H1 (cell line): Measurements from ENCODE around the gene MYPOP. TPM values are rescaled to one million over a fixed set of nuclear protein-coding genes. Genes with fewer than 3 reads are reported as not detected.

Experiments
- CTCF ChIA-PET: fragments of 300-600 bp; sonication (Branson Sonifier 250); formaldehyde crosslinking; loops from one replicate; lab custom pipeline; 2021; ENCODE audit not compliant: partially characterized antibody; lab: Charles Lee
- POLR2A ChIA-PET: fragments of 300-600 bp; sonication (Branson Sonifier 250); formaldehyde crosslinking; loops from one replicate; lab custom pipeline; 2021; ENCODE audit warnings: inconsistent platforms; ENCODE audit not compliant: partially characterized antibody; lab: Charles Lee
- DNase-seq, 2 experiments: peaks; one replicate each; pipeline versions ENCODE4 v3.0.0 to v3.0.0-alpha.2; 2010 to 2022; ENCODE audit warnings: low spot score in 2 of 2, low read depth in 1 of 2, mixed read lengths in 1 of 2
- FAIRE-seq: peaks from 2 replicates; lab custom pipeline; 2011; peaks lifted over from hg19 to GRCh38; lab: Jason Lieb, UNC
- H2AFZ ChIP-seq: 2 replicates; pipeline ENCODE4 v1.8.1; 2012; ENCODE audit warnings: low read length, inconsistent platforms
- H2AK5ac ChIP-seq: 2 replicates; pipeline ENCODE4 v1.6.1; 2013; ENCODE audit warnings: low read depth, low read length
- H2BK120ac ChIP-seq: replicated peaks from 2 replicates; pipeline ENCODE3; 2013; ENCODE audit warnings: low read depth, low read length, inconsistent platforms
- H2BK12ac ChIP-seq: 2 replicates; pipeline ENCODE4 v1.6.1; 2013; ENCODE audit warnings: low read depth, low read length
- H2BK15ac ChIP-seq: 2 replicates; pipeline ENCODE4 v1.6.1; 2013; ENCODE audit warnings: low read length
- H2BK20ac ChIP-seq: 2 replicates; pipeline ENCODE4 v1.6.1; 2013; ENCODE audit warnings: low read length
- H2BK5ac ChIP-seq: 2 replicates; pipeline ENCODE4 v1.6.1; 2013; ENCODE audit warnings: low read depth, low read length
- H3K14ac ChIP-seq: 2 replicates; pipeline ENCODE4 v1.6.1; 2013; ENCODE audit warnings: inconsistent platforms; ENCODE audit not compliant: insufficient read length
- H3K18ac ChIP-seq: 2 replicates; pipeline ENCODE4 v1.6.1; 2013; ENCODE audit warnings: low read length; ENCODE audit errors: extremely low read depth
- H3K23ac ChIP-seq: 2 replicates; pipeline ENCODE4 v1.6.1; 2013; ENCODE audit warnings: inconsistent platforms; ENCODE audit not compliant: insufficient read length
- H3K23me2 ChIP-seq: 2 replicates; pipeline ENCODE4 v1.6.1; 2013; ENCODE audit warnings: low read depth, low read length
- H3K27ac ChIP-seq: 2 replicates; pipeline ENCODE4 v1.6.1; 2011; ENCODE audit warnings: low read depth, low read length, inconsistent platforms
- H3K27me3 ChIP-seq, 4 experiments: replicated peaks in 1 of 4; 1 replicate in 1 of 4; 2 replicates in 3 of 4; pipeline versions ENCODE4 v1.6.1 to v1.8.1; 2011 to 2013; ENCODE audit warnings: low read length in 3 of 4, mild to moderate bottlenecking in 3 of 4, inconsistent platforms in 2 of 4, mixed read lengths in 2 of 4, moderate library complexity in 1 of 4; ENCODE audit not compliant: control insufficient read depth in 3 of 4, insufficient read depth in 3 of 4; ENCODE audit errors: extremely low read depth in 1 of 4
- H3K36me3 ChIP-seq, 4 experiments: 2 replicates each; pipeline versions ENCODE4 v1.6.1 to v1.8.1; 2011 to 2013; ENCODE audit warnings: mild to moderate bottlenecking in 4 of 4, low read length in 3 of 4, moderate library complexity in 2 of 4, control low read depth in 1 of 4, inconsistent platforms in 1 of 4; ENCODE audit not compliant: insufficient read depth in 4 of 4, control insufficient read depth in 2 of 4
- H3K4ac ChIP-seq: replicated peaks from 2 replicates; pipeline ENCODE3; 2013; ENCODE audit warnings: low read length, low read depth, mixed read lengths, inconsistent platforms; ENCODE audit not compliant: insufficient read length
- H3K4me1 ChIP-seq, 4 experiments: replicated peaks in 1 of 4; 1 replicate in 1 of 4; 2 replicates in 3 of 4; pipeline versions ENCODE4 v1.6.1 to v1.8.1; 2011 to 2013; ENCODE audit warnings: low read length in 3 of 4, inconsistent platforms in 2 of 4, mixed read lengths in 1 of 4; ENCODE audit not compliant: insufficient read depth in 4 of 4, control insufficient read depth in 3 of 4
- H3K4me2 ChIP-seq, 2 experiments: 2 replicates each; pipeline versions ENCODE4 v1.6.1 to v1.8.1; 2011 to 2013; ENCODE audit warnings: low read depth in 2 of 2, low read length in 2 of 2, control low read depth in 1 of 2, inconsistent platforms in 1 of 2, mild to moderate bottlenecking in 1 of 2; ENCODE audit not compliant: insufficient read depth in 1 of 2
- H3K4me3 ChIP-seq, 4 experiments: fragments of 200-600, 300-600 bp in 1 of 4; sonication (generic), shearing (Covaris generic), sonication (Bioruptor Twin) in 1 of 4; 2 replicates each; pipeline versions ENCODE4 v1.5.1 to v1.8.1; 2011 to 2016; ENCODE audit warnings: low read length in 4 of 4, low read depth in 3 of 4, control low read depth in 2 of 4, inconsistent platforms in 2 of 4, mild to moderate bottlenecking in 2 of 4, mixed read lengths in 1 of 4, moderate library complexity in 1 of 4; ENCODE audit not compliant: insufficient read depth in 2 of 4; ENCODE audit errors: extremely low read depth in 1 of 4
- H3K56ac ChIP-seq: replicated peaks from 2 replicates; pipeline ENCODE3; 2013; ENCODE audit warnings: low read depth, mild to moderate bottlenecking, mixed read lengths, low read length, inconsistent platforms; ENCODE audit not compliant: insufficient read length
- H3K79me1 ChIP-seq: 2 replicates; pipeline ENCODE4 v1.6.1; 2013; ENCODE audit warnings: low read depth, low read length, control low read depth
- H3K79me2 ChIP-seq, 2 experiments: 2 replicates each; pipeline versions ENCODE4 v1.6.1 to v1.8.1; 2012 to 2013; ENCODE audit warnings: low read length in 2 of 2, mild to moderate bottlenecking in 2 of 2, inconsistent platforms in 1 of 2; ENCODE audit not compliant: insufficient read depth in 2 of 2, control insufficient read depth in 1 of 2
- H3K9ac ChIP-seq, 4 experiments: replicated peaks in 1 of 4; 1 replicate in 1 of 4; 2 replicates in 3 of 4; pipeline versions ENCODE4 v1.6.1 to v1.8.1; 2011 to 2013; ENCODE audit warnings: low read depth in 3 of 4, low read length in 3 of 4, control low read depth in 2 of 4, mild to moderate bottlenecking in 2 of 4, moderate library complexity in 2 of 4, inconsistent platforms in 1 of 4; ENCODE audit errors: extremely low read depth in 1 of 4
- H3K9me3 ChIP-seq, 2 experiments: 2 replicates each; pipeline versions ENCODE4 v1.6.1 to v1.8.1; 2012 to 2013; ENCODE audit warnings: mild to moderate bottlenecking in 2 of 2, moderate library complexity in 2 of 2, control low read depth in 1 of 2, inconsistent platforms in 1 of 2, low read depth in 1 of 2, low read length in 1 of 2, mixed read lengths in 1 of 2; ENCODE audit not compliant: insufficient read depth in 2 of 2
- H4K20me1 ChIP-seq, 2 experiments: replicated peaks in 1 of 2; 2 replicates each; pipeline versions ENCODE3 to v1.8.1; 2011 to 2013; ENCODE audit warnings: inconsistent platforms in 2 of 2, low read length in 2 of 2, mild to moderate bottlenecking in 1 of 2; ENCODE audit not compliant: insufficient read depth in 2 of 2, control insufficient read depth in 1 of 2
- H4K5ac ChIP-seq: 2 replicates; pipeline ENCODE4 v1.6.1; 2013; ENCODE audit warnings: low read length, low read depth, mixed read lengths, inconsistent platforms; ENCODE audit not compliant: insufficient read length
- H4K8ac ChIP-seq: 2 replicates; pipeline ENCODE4 v1.8.0; 2013; ENCODE audit warnings: mild to moderate bottlenecking, moderate library complexity, low read length, inconsistent platforms; ENCODE audit not compliant: insufficient read depth; ENCODE audit errors: extremely low read depth
- H4K91ac ChIP-seq: replicated peaks from 2 replicates; pipeline ENCODE3; 2013; ENCODE audit warnings: low read length, mixed read lengths, inconsistent platforms; ENCODE audit not compliant: insufficient read length
- WGBS, 2 experiments: shearing (Covaris generic) in 1 of 2; methylation state at CpG; one replicate each; pipeline versions ENCODE4 v1.1.6 to v1.1.7; 2013 to 2015; ENCODE audit warnings: low lambda C conversion rate in 2 of 2, mixed read lengths in 2 of 2, inconsistent platforms in 1 of 2, low coverage in 1 of 2, missing lambda C conversion rate in 1 of 2; ENCODE audit not compliant: insufficient replicate concordance in 2 of 2, insufficient coverage in 1 of 2, insufficient read length in 1 of 2; ENCODE audit errors: extremely low coverage in 1 of 2, missing lambda C conversion rate in 1 of 2; 5-methylcytosine and 5-hydroxymethylcytosine counted together
- polyA plus RNA-seq, 7 experiments: library from polyadenylated mRNA; depleted of rRNA in 3 of 7; stranded (reverse) in 5 of 7; unstranded in 2 of 7; fragments of >200 nt in 5 of 7; fragments of 200-250 nt in 2 of 7; gene quantifications; 1 replicate in 5 of 7; 2 replicates in 1 of 7; 4 replicates in 1 of 7; pipeline versions ENCODE4 v1.2.1 to v1.2.3, GENCODE V29; 2011 to 2013; ENCODE audit warnings: missing spikeins in 2 of 7, mixed read lengths in 2 of 7
- total RNA-seq: library from RNA; stranded (reverse); fragmentation: NEBNext Ultra II Directional; extraction: Animal tissue kit (Norgen Biotek cat#: 25700); gene quantifications from 2 replicates; pipeline ENCODE4 v1.2.1, GENCODE V29; 2021

MYPOP gene
- total and polyA plus RNA-seq, 2 of the 8 experiments (the other 6 are each of a cell fraction or from before 2014, with no cell fraction given), result 3.2 to 11.1 TPM

- H3K23me2 ChIP-seq, result no peaks in the 10 kb centered on the region
- ChIA-PET POLR2A (interaction anchor here (1.2 kb wide), 1 partner anchor 24 kb away, joined by 3 read pairs; no protein-coding TSS in a partner anchor), CTCF (interaction anchor here (1.2 to 1.4 kb wide), 2 partner anchors 28 to 110 kb away, joined by 3 to 4 read pairs; partner anchors contain the start of gene SYMPK)
- no peak overlapping the region for H3K27ac ChIP-seq
- H4K20me1 ChIP-seq, result no peaks in the 10 kb centered on the region
- H2BK5ac ChIP-seq, result no peak overlapping the region
- H3K9ac ChIP-seq, result no peak overlapping the region
- H3K4me1 ChIP-seq, result no peaks in the 10 kb centered on the region
- H4K8ac ChIP-seq, result no peak overlapping the region
- H3K23ac ChIP-seq, result no peak overlapping the region
- H3K4me3 ChIP-seq, result no peak overlapping the region
- H4K5ac ChIP-seq, result no peak overlapping the region
- no peak overlapping the region for H2BK15ac ChIP-seq
- no peak overlapping the region for H3K4ac ChIP-seq
- 100% methylated on average over 1 of the region's 17 CpGs; no CpG with 5 or more reads in 1 of the 2 experiments for WGBS, 2 experiments
- H3K79me1 ChIP-seq, result no peaks in the 10 kb centered on the region
- H3K27me3 ChIP-seq, result no peaks in the 10 kb centered on the region
- H3K56ac ChIP-seq, result no peak overlapping the region
- no peak overlapping the region for H3K14ac ChIP-seq
- H3K9me3 ChIP-seq, result no peaks in the 10 kb centered on the region
- H2BK12ac ChIP-seq, result no peak overlapping the region
- H2BK20ac ChIP-seq, result no peak overlapping the region
- no peak overlapping the region for H3K18ac ChIP-seq
- no peaks in the 10 kb centered on the region for H3K79me2 ChIP-seq
- no peak overlapping the region for H4K91ac ChIP-seq
- H3K4me2 ChIP-seq, result no peak overlapping the region
- H2AFZ ChIP-seq, result no peak overlapping the region
- DNase-seq (no peak), FAIRE-seq (no peak)
- H2AK5ac ChIP-seq, result no peak overlapping the region
- H3K36me3 ChIP-seq, result no peaks in the 10 kb centered on the region; a peak in 2 of 8 replicates
- no peak overlapping the region for H2BK120ac ChIP-seq
Observed at GRCh38 chr19:45890877-45891276, 11.5 kb downstream of the MYPOP start.
